ENCODE data around the gene LGALS14. TPM values are rescaled to one million over a fixed set of nuclear protein-coding genes. Genes with fewer than 3 reads are reported as not detected.
"Not testable (repeated sequence)": the region's sequence is repeated elsewhere in the genome, so short reads cannot be mapped to it uniquely, and the experiment has no call there.

The LGALS14 gene
- not detected for total RNA-seq

DNA sequence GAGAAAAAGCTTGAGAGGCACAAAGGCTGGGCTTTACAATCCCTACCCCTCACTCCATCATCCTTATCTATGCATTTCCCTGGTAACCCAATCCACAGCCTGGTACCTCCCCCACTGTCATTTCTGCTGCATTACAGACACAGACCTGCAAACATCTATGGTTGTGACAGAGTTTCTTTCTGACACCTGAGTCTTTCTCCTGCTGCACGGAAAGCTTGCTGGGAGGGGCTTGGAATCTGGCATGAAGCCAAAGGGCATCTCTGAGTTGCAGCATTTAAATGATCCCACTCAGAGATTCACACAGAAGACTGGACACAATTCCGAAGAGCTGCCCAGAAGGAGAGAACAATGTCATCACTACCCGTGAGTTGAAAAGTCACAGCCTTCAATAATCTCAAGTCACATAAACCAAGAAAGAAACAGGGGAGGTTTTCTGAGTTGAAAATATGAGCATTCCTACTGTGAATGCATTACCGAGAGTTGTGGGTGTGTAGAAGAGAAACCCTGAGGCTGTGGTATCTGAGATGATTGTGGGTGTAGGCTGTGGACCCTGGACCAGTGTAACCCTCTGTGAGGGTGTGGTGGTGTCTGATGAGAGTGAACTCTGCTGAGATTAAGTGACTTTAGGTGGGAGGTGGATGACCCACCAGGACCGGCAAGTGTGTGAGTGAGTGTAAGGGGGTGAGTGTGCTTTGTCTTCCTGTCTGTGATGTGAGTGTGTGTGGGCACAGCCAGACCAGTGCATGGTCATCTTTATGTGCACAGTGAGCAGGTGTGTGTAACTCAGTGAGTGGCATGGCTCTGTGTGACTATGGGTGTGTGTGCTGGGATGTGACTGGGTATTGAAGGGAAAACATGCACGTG is at the start of gene LGALS14:
Gene LGALS14 (plus strand): TSS at position 301 of the 864 bp plus-strand sequence. CDS start 48 bp downstream, at position 349.
- Histone ChIP-seq H3K4me1 (no peaks in the 10 kb centered on the region), H3K27me3 (no peaks in the 10 kb centered on the region), H3K27ac (no peak within 1 kb of the TSS), H3K9me3 (no peaks in the 10 kb centered on the region), H3K4me3 (no peak within 1 kb of the TSS), H3K36me3 (no peaks in the 10 kb centered on the region)
- no peak for DNase-seq (ENCODE audit: extremely low spot score in 2 of 2)
- intact Hi-C loops (cut with DNase I) = no loop called here
- TF ChIP-seq POLR2AphosphoS5 (IDR thresholded peaks at IDR 0.05; ENCODE audit: insufficient read depth in 1 of 2, low read depth in 1 of 2) (no peak), POLR2A (IDR thresholded peaks at IDR 0.05) (no peak)
- TF ChIP-seq, protein P1, sequence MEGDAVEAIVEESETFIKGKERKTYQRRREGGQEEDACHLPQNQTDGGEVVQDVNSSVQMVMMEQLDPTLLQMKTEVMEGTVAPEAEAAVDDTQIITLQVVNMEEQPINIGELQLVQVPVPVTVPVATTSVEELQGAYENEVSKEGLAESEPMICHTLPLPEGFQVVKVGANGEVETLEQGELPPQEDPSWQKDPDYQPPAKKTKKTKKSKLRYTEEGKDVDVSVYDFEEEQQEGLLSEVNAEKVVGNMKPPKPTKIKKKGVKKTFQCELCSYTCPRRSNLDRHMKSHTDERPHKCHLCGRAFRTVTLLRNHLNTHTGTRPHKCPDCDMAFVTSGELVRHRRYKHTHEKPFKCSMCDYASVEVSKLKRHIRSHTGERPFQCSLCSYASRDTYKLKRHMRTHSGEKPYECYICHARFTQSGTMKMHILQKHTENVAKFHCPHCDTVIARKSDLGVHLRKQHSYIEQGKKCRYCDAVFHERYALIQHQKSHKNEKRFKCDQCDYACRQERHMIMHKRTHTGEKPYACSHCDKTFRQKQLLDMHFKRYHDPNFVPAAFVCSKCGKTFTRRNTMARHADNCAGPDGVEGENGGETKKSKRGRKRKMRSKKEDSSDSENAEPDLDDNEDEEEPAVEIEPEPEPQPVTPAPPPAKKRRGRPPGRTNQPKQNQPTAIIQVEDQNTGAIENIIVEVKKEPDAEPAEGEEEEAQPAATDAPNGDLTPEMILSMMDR (IDR thresholded peaks at IDR 0.05) = no peak

- H3K36me3 ChIP-seq = no peaks in the 10 kb centered on the region
- no peaks in the 10 kb centered on the region for H3K4me1 ChIP-seq
- H3K4me3 ChIP-seq = no peak within 1 kb of the TSS
- intact Hi-C loops (cut with DNase I) = no loop called here
- H3K27ac ChIP-seq = no peak within 1 kb of the TSS
- DNase-seq (ENCODE audit: extremely low spot score in 2 of 2) = no peak
- H3K9me3 ChIP-seq = no peaks in the 10 kb centered on the region
- TF ChIP-seq, protein P1 (IDR thresholded peaks at IDR 0.05) = no peak
- TF ChIP-seq POLR2A (IDR thresholded peaks at IDR 0.05) (no peak), POLR2AphosphoS5 (IDR thresholded peaks at IDR 0.05; ENCODE audit: insufficient read depth in 1 of 2, low read depth in 1 of 2) (no peak)
- H3K27me3 ChIP-seq = no peaks in the 10 kb centered on the region
Observed at GRCh38 chr19:39655613-39656012, 48.7 kb upstream of the LGALS14 start, which contains the start of gene LGALS16. LGALS16 (plus strand) TSS chr19:39655913; CDS start chr19:39655962, 49 bp downstream.

DNA sequence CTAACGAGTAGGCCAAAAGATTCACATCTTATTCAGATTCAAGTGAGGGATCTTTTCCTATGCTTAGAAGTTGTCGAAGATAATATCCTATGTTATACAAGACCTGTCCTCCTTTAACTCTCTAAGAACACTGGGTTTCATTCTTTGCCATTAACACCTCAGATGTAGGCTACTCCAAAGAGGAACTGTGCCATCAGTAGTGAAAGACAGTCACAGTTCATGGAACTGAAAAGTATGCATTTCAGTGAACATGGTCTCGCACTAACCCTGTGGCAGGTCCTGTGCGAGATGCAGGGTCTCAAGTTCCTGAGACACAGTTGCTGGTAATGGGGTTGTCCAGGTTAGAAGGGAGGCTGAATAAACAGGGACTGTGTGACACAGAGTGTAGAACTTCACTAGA is 44.5 kb upstream of the LGALS14 start:
- H3K36me3 ChIP-seq = no peaks in the 10 kb centered on the region
- H3K27me3 ChIP-seq = no peaks in the 10 kb centered on the region
- no peak overlapping the region for H3K27ac ChIP-seq
- no peaks in the 10 kb centered on the region for H3K4me1 ChIP-seq
- no peak overlapping the region for H3K4me3 ChIP-seq
- intact Hi-C loops (cut with DNase I) = no loop called here
- TF ChIP-seq POLR2AphosphoS5 (IDR thresholded peaks at IDR 0.05; ENCODE audit: insufficient read depth in 1 of 2, low read depth in 1 of 2) (no peak), POLR2A (IDR thresholded peaks at IDR 0.05) (no peak)
- TF ChIP-seq, protein P1 (IDR thresholded peaks at IDR 0.05) = no peak
- no peaks in the 10 kb centered on the region for H3K9me3 ChIP-seq
- DNase-seq (ENCODE audit: extremely low spot score in 2 of 2) = no peak

GRCh38 chr19:39660661-39661060 is 43.6 kb upstream of the LGALS14 start:
- TF ChIP-seq POLR2AphosphoS5 (IDR thresholded peaks at IDR 0.05; ENCODE audit: insufficient read depth in 1 of 2, low read depth in 1 of 2) = no peak
- TF ChIP-seq, protein P1 (IDR thresholded peaks at IDR 0.05) = no peak
- TF ChIP-seq POLR2A (IDR thresholded peaks at IDR 0.05) = no peak
- DNase-seq (ENCODE audit: extremely low spot score in 2 of 2) = no peak
- no peaks in the 10 kb centered on the region for H3K9me3 ChIP-seq
- H3K27ac ChIP-seq = no peak overlapping the region
- intact Hi-C loops (cut with DNase I) = no loop called here
- H3K4me3 ChIP-seq = no peak overlapping the region
- H3K36me3 ChIP-seq = no peaks in the 10 kb centered on the region
- H3K4me1 ChIP-seq = no peaks in the 10 kb centered on the region
- H3K27me3 ChIP-seq = no peaks in the 10 kb centered on the region

- no peaks in the 10 kb centered on the region for H3K9me3 ChIP-seq
- no peaks in the 10 kb centered on the region for H3K27me3 ChIP-seq
- H3K27ac ChIP-seq = no peak overlapping the region
- no peaks in the 10 kb centered on the region for H3K36me3 ChIP-seq
- intact Hi-C loops (cut with DNase I) = no loop called here
- H3K4me1 ChIP-seq = no peaks in the 10 kb centered on the region
- DNase-seq (ENCODE audit: extremely low spot score in 2 of 2) = no peak
- H3K4me3 ChIP-seq = no peak overlapping the region
- TF ChIP-seq POLR2AphosphoS5 (IDR thresholded peaks at IDR 0.05; ENCODE audit: insufficient read depth in 1 of 2, low read depth in 1 of 2) (no peak), POLR2A (IDR thresholded peaks at IDR 0.05) (no peak)
- TF ChIP-seq, protein P1 (IDR thresholded peaks at IDR 0.05) = no peak
Observed at GRCh38 chr19:39661565-39661964, 42.7 kb upstream of the LGALS14 start.

DNA sequence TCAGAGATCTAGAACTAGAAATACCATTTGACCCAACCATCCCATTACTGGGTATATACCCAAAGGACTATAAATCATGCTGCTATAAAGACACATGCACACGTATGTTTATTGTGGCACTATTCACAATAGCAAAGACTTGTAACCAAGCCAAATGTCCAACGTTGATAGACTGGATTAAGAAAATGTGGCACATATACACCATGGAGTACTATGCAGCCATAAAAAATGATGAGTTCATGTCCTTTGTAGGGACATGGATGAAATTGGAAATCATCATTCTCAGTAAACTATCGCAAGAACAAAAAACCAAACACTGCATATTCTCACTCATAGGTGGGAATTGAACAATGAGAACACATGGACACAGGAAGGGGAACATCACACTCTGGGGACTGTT is 34.4 kb upstream of the LGALS14 start:
- H3K9me3 ChIP-seq; H3K27ac ChIP-seq; intact Hi-C loops (cut with DNase I); H3K27me3 ChIP-seq; H3K4me1 ChIP-seq; DNase-seq (ENCODE audit: extremely low spot score in 2 of 2); H3K4me3 ChIP-seq; H3K36me3 ChIP-seq: not testable (repeated sequence)
